Fibroblast of skin of scalp (primary cell): ENCODE data around the gene SYTL3.
"Not testable (repeated sequence)": the region's sequence is repeated elsewhere in the genome, so short reads cannot be mapped to it uniquely, and the experiment has no call there.

Experiments
- DNase-seq: peaks from one replicate; pipeline ENCODE4 v3.0.0-alpha.2; 2013

SYTL3 gene

GRCh38 chr6:158642097-158642601, 7.7 kb upstream of the SYTL3 start:
- DNase-seq = no peak

- no peak for DNase-seq
Measured at GRCh38 chr6:158643836-158644230, 6.0 kb upstream of the SYTL3 start.

DNA sequence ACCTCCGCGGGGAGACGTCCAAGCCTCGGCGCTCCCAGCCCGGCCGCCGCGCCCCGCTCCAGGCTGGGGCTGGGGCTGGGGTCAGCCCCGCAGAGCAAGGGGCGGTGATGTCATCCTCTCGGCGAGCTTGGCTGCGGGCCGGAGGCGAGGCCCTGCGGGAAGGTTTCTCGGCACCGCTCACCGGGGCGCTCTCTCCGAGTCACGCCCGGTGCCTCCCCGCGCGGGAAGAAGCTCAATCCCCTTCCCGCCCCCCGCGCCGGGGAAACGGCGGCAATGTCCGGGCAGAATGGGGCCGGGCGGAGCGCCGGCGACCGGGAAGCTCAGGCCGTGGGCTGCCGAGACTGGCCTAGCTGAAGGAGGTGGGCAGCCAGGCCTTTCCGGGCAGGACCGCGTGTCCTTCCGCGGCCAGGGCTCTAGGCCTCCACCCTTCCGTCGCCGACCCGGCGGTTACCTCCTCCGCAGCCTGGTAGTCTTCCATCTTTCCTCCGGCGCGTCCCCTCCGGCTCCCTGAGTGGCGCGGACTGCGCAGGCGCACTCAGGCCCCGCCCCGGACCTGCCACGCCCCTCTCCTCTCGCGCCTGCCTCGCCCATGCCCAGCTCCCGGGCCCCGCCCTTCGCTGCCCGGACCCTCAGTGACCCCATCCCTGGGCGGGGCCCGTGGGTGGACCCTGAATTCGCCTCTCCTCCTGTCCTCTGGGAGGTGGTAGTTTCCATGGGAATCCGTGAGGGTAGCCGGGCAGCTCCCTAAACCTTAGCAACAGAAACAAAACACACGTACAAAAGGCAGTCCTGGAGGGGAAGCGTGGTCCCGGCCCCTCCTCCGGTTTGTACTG, 5.4 kb upstream of the SYTL3 start, which contains the start of gene DYNLT1:
Gene DYNLT1, minus strand, starts transcription at position 513 of the 833 bp plus-strand sequence. Its CDS starts 35 bp downstream, at position 478.
- peak; percentile 92 for DNase-seq

GRCh38 chr6:158645064-158646022, 4.5 kb upstream of the SYTL3 start:
- no peak for DNase-seq

DNA sequence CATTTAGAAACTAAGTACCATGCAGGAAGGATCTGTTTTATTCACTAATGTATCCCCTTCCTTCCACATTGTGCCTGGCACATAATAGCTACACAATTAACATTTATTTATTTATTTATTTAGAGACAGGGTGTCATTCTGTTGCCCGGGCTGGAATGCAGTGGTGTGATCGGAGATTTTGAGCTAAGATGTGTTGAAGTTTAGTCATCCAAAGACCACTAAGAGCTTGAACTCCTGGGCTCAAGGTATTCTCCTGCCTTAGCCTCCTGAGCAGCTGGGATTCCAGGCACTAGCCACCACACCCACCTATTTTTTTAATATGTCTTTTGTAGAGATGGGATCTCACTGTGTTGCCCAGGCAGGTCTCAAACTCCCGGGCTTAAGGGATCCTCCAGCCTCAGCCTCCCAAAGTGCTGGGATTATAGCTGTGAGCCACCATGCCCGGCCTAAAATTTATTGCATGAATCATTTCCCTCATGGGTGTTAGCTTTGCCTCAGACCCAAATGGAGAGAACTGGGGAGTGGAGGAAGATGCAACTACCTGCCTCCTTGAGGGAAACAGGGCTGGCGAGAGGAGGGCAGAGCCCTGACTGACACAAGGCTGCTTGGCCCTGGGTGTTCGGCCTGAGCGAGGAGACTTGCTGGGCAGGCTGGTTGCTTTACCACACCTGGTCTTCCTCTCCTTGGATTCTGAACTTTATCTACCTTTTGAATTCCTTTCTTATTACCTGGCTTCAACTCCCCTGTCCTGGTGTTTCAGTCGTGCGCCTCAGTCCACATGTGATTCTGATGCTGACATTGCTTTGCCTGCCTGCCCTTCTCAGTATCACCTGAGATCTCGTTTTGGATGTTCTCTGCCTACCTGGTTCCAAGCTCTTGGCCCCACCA, 3.6 kb upstream of the SYTL3 start:
- no peak for DNase-seq

GRCh38 chr6:158647501-158647900, 2.4 kb upstream of the SYTL3 start:
- peak; percentile 45 for DNase-seq

- DNase-seq = peak; percentile 93
Measured at GRCh38 chr6:158648682-158649131, 1.1 kb upstream of the SYTL3 start.

DNA sequence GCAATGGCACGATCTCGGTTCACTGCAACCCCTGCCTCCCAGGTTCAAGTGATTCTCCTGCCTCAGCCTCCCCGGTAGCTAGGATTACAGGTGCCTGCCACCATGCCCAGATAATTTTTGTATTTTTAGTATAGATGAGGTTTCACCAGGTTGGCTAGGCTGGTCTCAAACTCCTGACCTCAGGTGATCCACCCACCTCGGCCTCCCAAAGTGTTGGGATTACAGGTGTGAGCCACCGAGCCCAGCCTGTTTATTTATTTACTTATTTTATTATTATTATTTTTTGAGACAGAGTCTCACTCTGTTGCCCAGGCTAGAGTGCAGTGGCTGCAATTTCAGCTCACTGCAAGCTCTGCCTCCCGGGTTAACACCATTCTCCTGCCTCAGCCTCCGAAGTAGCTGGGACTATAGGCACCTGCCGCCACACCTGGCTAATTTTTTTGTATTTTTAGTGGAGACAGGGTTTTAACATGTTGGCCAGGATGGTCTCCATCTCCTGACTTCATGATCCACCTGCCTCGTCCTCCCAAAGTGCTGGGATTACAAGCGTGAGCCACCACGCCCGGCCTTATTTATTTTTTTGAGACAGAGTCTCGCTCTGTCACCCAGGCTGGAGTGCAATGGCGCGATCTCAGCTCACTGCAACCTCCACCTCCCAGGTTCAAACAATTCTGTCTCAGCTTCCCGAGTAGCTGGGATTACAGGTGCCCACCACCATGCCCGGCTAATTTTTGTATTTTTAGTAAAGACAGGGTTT, 2.3 kb downstream of the SYTL3 start:
- not testable (repeated sequence) for DNase-seq

DNA sequence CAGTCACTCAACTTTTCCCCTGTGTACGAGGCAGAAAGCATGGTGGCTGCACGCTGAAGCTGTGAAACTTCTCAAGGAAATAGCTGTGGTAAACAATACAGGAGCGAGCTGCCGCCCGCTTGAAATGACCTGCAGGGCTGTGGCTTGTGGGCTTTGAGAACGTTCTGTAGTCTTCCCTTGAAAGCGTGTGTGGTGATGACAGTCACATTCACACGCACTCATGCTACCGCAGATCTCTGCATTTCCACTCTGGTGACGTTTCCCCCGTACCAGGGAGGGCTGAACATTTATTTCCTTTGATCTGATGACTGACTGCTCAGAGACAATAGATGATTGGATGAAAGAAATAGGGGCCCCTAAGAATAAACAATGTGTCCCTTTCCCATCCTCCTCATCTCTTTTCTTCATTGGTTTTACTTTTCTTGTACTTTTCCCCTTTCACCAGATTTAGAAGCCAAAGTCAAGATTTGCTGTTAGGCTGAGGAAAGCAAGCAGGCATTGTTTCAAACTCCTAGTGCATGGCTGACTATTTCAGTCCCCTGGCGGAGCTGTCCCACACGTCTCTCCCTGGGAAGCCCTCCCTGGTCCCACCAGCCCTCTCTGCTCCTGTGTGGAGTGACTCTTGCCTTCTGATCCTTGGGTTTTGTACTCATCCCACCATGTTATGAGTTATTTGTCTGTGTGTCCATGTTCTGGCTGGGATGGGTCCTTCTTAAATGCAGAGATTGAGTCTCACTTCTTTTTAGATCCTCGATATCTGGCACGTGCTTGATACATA, 3.9 kb downstream of the SYTL3 start:
- DNase-seq = peak; percentile 66

DNA sequence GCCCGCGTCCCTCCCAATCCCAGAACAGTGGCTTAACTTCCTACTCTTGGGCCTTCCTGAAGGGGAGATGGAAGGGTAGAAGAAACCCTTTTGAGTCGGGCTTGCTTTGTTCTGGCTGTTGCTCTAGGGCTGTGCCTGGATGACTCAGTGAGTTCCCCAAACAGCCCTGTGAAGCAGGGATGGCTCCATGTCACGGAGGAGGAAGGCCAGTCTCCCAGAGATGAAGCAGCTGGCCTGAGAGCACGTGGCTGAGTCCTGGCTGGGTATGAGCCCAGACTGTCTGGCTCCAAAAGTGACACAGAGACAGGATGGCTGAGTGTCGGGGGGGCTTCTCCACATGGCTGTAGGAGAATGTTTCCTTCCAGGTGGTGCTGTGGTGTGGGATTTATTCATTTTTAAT, 4.6 kb downstream of the SYTL3 start:
- DNase-seq = peak; percentile 88

GRCh38 chr6:158654960-158655489, 5.2 kb downstream of the SYTL3 start:
- peak; percentile 77 for DNase-seq

GRCh38 chr6:158655569-158656450, 6.0 kb downstream of the SYTL3 start:
- DNase-seq = no peak

- peak; percentile 44 for DNase-seq
Measured at GRCh38 chr6:158656986-158657385, 7.1 kb downstream of the SYTL3 start.

DNA sequence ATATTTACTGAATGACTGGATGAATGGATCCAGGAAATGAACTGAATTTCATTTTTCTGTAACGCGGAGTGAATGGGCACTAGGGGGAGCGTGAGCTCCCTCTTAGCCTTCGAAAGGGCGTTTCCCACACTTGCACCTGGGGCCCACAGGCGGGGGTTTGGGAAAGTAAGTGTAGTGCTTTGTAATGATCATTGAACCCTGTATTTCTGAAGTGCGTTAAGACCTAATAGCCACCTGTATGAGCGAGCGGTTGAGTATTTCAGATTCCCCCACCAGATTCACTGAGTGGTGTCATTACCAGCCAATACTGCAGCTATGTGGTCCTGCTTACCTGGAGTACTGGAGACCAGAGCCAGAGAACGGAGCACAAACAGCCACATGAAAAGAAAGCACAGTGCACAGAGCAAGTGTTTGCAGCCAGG, 10.5 kb downstream of the SYTL3 start:
- DNase-seq = no peak

GRCh38 chr6:158661156-158661685, 11.4 kb downstream of the SYTL3 start:
- no peak for DNase-seq

DNA sequence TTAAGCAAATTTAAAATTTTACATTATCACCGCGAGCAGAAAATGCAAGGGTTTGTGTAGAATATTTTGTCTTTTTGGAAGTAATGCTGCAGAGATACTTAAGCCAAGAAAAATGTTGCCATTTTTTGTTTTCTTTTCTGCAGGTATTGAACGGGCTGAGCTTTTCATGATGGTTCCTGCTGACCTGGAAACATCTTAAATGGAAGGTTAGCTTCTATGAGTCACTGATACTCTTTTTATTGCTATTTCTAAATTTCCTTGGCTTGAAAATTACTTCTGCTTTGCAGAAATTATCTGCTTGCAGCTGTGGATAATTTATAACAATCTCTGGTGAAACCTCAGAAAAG, 12.7 kb downstream of the SYTL3 start:
- DNase-seq = no peak

DNA sequence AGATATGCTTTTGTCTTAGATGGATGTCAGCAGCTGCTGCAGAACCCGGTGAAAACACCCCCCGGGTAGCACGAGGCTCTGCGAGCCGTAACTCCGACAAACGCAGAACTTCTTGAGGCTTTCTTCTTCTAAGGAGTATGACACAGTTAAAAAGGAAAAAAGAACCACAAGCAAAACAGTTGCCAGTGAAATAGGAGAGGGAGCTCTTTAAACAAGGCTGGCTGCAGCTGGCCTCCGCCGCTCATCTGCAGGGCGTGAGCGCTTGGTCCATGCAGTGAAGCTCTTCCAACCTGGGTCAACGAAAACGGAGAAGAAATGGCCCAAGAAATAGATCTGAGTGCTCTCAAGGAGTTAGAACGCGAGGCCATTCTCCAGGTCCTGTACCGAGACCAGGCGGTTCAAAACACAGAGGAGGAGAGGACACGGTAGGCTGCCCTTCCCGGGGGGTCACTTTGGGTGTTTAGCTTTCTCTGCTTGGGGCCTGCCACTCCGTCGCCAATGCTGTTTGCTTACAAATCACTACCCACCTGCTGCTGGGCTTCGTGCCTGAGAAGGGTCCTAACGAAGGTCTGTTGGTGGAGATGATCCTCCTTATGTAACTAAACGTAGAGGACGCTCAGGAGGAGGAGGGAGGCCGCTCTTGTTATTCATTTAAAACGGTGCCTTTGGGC, 13.2 kb downstream of the SYTL3 start:
- DNase-seq = no peak

GRCh38 chr6:158663625-158664165, 13.8 kb downstream of the SYTL3 start:
- DNase-seq = no peak
